ENCODE measurements around the gene CPA1. TPM values are rescaled to one million over a fixed set of nuclear protein-coding genes. Genes with fewer than 3 reads are reported as not detected.

Gene CPA1
- not detected in 2 replicates for total RNA-seq

GRCh38 chr7:130379921-130380860, at the start of gene CPA1:
TSS of gene CPA1 (plus strand) at chr7:130380494. CDS start at chr7:130380521, 27 bp downstream.

GRCh38 chr7:130344271-130344866, 35.9 kb upstream of the CPA1 start, which contains the start of gene CPA5:
TSS of gene CPA5 (plus strand) at chr7:130344816. CDS start at chr7:130346486, 1,670 bp downstream.

Other genes with a start within 250 kb of the CPA1 start
- 12.0 and 14.0 TPM in 2 replicates for gene TMEM209, start 175.1 kb upstream of the CPA1 start, total RNA-seq
- gene SSMEM1, start 172.6 kb upstream of the CPA1 start, total RNA-seq: not detected in 2 replicates
- not detected in 2 replicates for gene CPA2, start 113.6 kb upstream of the CPA1 start, total RNA-seq
- 1.1 TPM in 1 of 2 replicates, not detected in the other for gene CPA4, start 87.3 kb upstream of the CPA1 start, total RNA-seq
- gene CPA5, start 35.7 kb upstream of the CPA1 start, total RNA-seq: not detected in 2 replicates
- gene CEP41, start 60.5 kb downstream of the CPA1 start, total RNA-seq: 16.1 and 21.1 TPM in 2 replicates
- gene MEST, start 111.6 kb downstream of the CPA1 start, total RNA-seq: 0.80 and 1.0 TPM in 2 replicates